Liver (tissue), 9 donors: Measurements from ENCODE around the gene TXN. TPM values are rescaled to one million over a fixed set of nuclear protein-coding genes. Genes with fewer than 3 reads are reported as not detected.

Experiments
- DNase-seq: peaks from one replicate; pipeline ENCODE4 v3.0.0-alpha.2; 2017; ENCODE audit warnings: low spot score
- H3K27ac ChIP-seq, 2 donors: one replicate each; pipeline ENCODE4 v1.7.0; 2013; ENCODE audit warnings: inconsistent platforms in 2 of 2, low read length in 2 of 2, control low read depth in 1 of 2, low read depth in 1 of 2, mild to moderate bottlenecking in 1 of 2
- H3K27me3 ChIP-seq, 4 donors: one replicate each; pipeline versions ENCODE4 v1.6.1 to v1.7.0; 2013; ENCODE audit warnings: low read length in 3 of 4, inconsistent platforms in 1 of 4, mild to moderate bottlenecking in 1 of 4, moderate library complexity in 1 of 4; ENCODE audit not compliant: control insufficient read depth in 4 of 4, insufficient read depth in 4 of 4
- H3K36me3 ChIP-seq, 4 donors: one replicate each; pipeline versions ENCODE4 v1.6.1 to v1.7.0; 2013; ENCODE audit warnings: low read length in 3 of 4, mild to moderate bottlenecking in 3 of 4, low read depth in 1 of 4, moderate library complexity in 1 of 4; ENCODE audit not compliant: control insufficient read depth in 4 of 4, insufficient read depth in 3 of 4
- H3K4me1 ChIP-seq, 4 donors: one replicate each; pipeline versions ENCODE4 v1.6.1 to v1.7.0; 2013; ENCODE audit warnings: low read length in 3 of 4, mild to moderate bottlenecking in 3 of 4, moderate library complexity in 1 of 4; ENCODE audit not compliant: control insufficient read depth in 4 of 4, insufficient read depth in 4 of 4
- H3K4me3 ChIP-seq, 3 donors: one replicate each; pipeline versions ENCODE4 v1.6.1 to v1.7.0; 2013; ENCODE audit warnings: low read length in 3 of 3, control low read depth in 1 of 3, low read depth in 1 of 3, mild to moderate bottlenecking in 1 of 3
- H3K9ac ChIP-seq, 2 donors: one replicate each; pipeline ENCODE4 v1.7.0; 2013; ENCODE audit warnings: low read length in 2 of 2, mild to moderate bottlenecking in 2 of 2, moderate library complexity in 2 of 2, control low read depth in 1 of 2, low read depth in 1 of 2
- H3K9me3 ChIP-seq, 4 donors: one replicate each; pipeline versions ENCODE4 v1.6.1 to v1.7.0; 2013; ENCODE audit warnings: low read length in 3 of 4; ENCODE audit not compliant: control insufficient read depth in 4 of 4
- CTCF ChIP-seq: fragments of 150-350 bp; IDR thresholded peaks from 2 replicates; pipeline ENCODE4 v1.5.1; 2017; ENCODE audit warnings: improper control_type of control experiment, low read depth, low read length; ENCODE audit not compliant: missing input control
- EGR1 ChIP-seq, 2 donors: IDR thresholded peaks; 2 replicates each; pipeline ENCODE4 v1.6.1; 2016 to 2018; ENCODE audit warnings: antibody characterized with exemption in 2 of 2, low read depth in 2 of 2
- FOXA1 ChIP-seq: IDR thresholded peaks from 2 replicates; pipeline ENCODE4 v1.6.1; 2016; ENCODE audit warnings: antibody characterized with exemption
- FOXA2 ChIP-seq: IDR thresholded peaks from 2 replicates; pipeline ENCODE4 v1.6.1; 2016; ENCODE audit warnings: antibody characterized with exemption
- GABPA ChIP-seq, 2 donors: IDR thresholded peaks in 1 of 2; conservative IDR thresholded peaks in 1 of 2; 2 replicates each; pipeline ENCODE4 v1.6.1; 2016; ENCODE audit warnings: antibody characterized with exemption in 2 of 2, mild to moderate bottlenecking in 1 of 2, moderate library complexity in 1 of 2
- HNF4A ChIP-seq, 2 donors: conservative IDR thresholded peaks; 2 replicates each; pipeline ENCODE4 v1.6.1; 2016; ENCODE audit warnings: antibody characterized with exemption in 2 of 2, mild to moderate bottlenecking in 2 of 2
- HNF4G ChIP-seq: IDR thresholded peaks from 2 replicates; pipeline ENCODE4 v1.6.1; 2016; ENCODE audit warnings: antibody characterized with exemption
- JUND ChIP-seq, 2 donors: IDR thresholded peaks; 2 replicates each; pipeline ENCODE4 v1.6.1; 2016; ENCODE audit warnings: antibody characterized with exemption in 2 of 2
- NR2F2 ChIP-seq: IDR thresholded peaks from 2 replicates; pipeline ENCODE4 v1.6.1; 2016; ENCODE audit warnings: antibody characterized with exemption
- RAD21 ChIP-seq, 2 donors: IDR thresholded peaks; 2 replicates each; pipeline ENCODE4 v1.6.1; 2016; ENCODE audit warnings: antibody characterized with exemption in 2 of 2, mild to moderate bottlenecking in 2 of 2
- REST ChIP-seq: IDR thresholded peaks from 2 replicates; pipeline ENCODE4 v1.6.1; 2016; ENCODE audit warnings: antibody characterized with exemption, mild to moderate bottlenecking
- RXRA ChIP-seq, 2 donors: IDR thresholded peaks; 2 replicates each; pipeline ENCODE4 v1.6.1; 2017 to 2018; ENCODE audit warnings: antibody characterized with exemption in 2 of 2, mild to moderate bottlenecking in 1 of 2
- SP1 ChIP-seq: IDR thresholded peaks from 2 replicates; pipeline ENCODE4 v1.6.1; 2018; ENCODE audit warnings: antibody characterized with exemption, mild to moderate bottlenecking
- TAF1 ChIP-seq: conservative IDR thresholded peaks from 2 replicates; pipeline ENCODE4 v1.6.1; 2016; ENCODE audit warnings: antibody characterized with exemption, mild to moderate bottlenecking
- YY1 ChIP-seq: IDR thresholded peaks from 2 replicates; pipeline ENCODE4 v1.6.1; 2016; ENCODE audit warnings: antibody characterized with exemption, mild to moderate bottlenecking
- whole genome bisulfite sequencing: extraction: QIAGEN DNeasy Blood & Tissue Kit; methylation state at CpG from one replicate; pipeline ENCODE4 v1.1.7; 2013; 5-methylcytosine and 5-hydroxymethylcytosine counted together
- polyA plus RNA-seq, 2 donors: library from polyadenylated mRNA; stranded (reverse) in 1 of 2; unstranded in 1 of 2; fragments of 200-250 nt in 1 of 2; fragments of >200 nt in 1 of 2; fragmentation: Nextera tagmentation in 1 of 2; extraction: Ambion mirVana in 1 of 2; gene quantifications; one replicate each; pipeline versions ENCODE4 v1.2.1 to v1.2.3, GENCODE V29; 2013 to 2015
- total RNA-seq, 2 donors: library from RNA; depleted of rRNA; stranded (reverse); fragments of >200 nt; gene quantifications; one replicate each; pipeline ENCODE4 v1.2.3, GENCODE V29; 2014
- TF ChIP-seq, protein P1 (sequence below): IDR thresholded peaks from 2 replicates; pipeline ENCODE4 v1.6.1; 2016; ENCODE audit warnings: antibody characterized with exemption
- TF ChIP-seq, protein P2 (sequence below): IDR thresholded peaks from 2 replicates; pipeline ENCODE4 v1.6.1; 2016; ENCODE audit warnings: antibody characterized with exemption
- donor health status: healthy.
- donor health status: healthy.
- donor health status: healthy.
- donor health status: healthy.
- donor health status: healthy.

TXN gene
- total and polyA plus RNA-seq, 4 donors = 65.4 to 400 (median 147) TPM

GRCh38 chr9:110214090-110214489 lies 42.2 kb downstream of the TXN start:
- DNase-seq = no peak
- 79% methylated on average over 6 of the region's 6 CpGs for WGBS
- H3K4me3 ChIP-seq = no peak overlapping the region
- H3K27me3 ChIP-seq = no peaks in the 10 kb centered on the region
- H3K36me3 ChIP-seq = no peaks in the 10 kb centered on the region
- TF ChIP-seq FOXA1 (no peak), SP1 (no peak), NR2F2 (no peak), JUND (IDR thresholded peaks at IDR 0.05) (no peak), TAF1 (no peak), RAD21 (IDR thresholded peaks at IDR 0.05) (no peak), HNF4A (conservative IDR thresholded peaks at IDR 0.05) (no peak), CTCF (no peak), GABPA (IDR thresholded peaks at IDR 0.05 in 1 of 2, conservative IDR thresholded peaks at IDR 0.05 in 1 of 2) (no peak), RXRA (IDR thresholded peaks at IDR 0.05) (no peak), HNF4G (no peak), YY1 (no peak), FOXA2 (no peak), REST (no peak), EGR1 (IDR thresholded peaks at IDR 0.05; ENCODE audit: low read depth in 2 of 2) (no peak)
- TF ChIP-seq, protein P1, sequence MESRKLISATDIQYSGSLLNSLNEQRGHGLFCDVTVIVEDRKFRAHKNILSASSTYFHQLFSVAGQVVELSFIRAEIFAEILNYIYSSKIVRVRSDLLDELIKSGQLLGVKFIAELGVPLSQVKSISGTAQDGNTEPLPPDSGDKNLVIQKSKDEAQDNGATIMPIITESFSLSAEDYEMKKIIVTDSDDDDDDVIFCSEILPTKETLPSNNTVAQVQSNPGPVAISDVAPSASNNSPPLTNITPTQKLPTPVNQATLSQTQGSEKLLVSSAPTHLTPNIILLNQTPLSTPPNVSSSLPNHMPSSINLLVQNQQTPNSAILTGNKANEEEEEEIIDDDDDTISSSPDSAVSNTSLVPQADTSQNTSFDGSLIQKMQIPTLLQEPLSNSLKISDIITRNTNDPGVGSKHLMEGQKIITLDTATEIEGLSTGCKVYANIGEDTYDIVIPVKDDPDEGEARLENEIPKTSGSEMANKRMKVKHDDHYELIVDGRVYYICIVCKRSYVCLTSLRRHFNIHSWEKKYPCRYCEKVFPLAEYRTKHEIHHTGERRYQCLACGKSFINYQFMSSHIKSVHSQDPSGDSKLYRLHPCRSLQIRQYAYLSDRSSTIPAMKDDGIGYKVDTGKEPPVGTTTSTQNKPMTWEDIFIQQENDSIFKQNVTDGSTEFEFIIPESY = no peak
- TF ChIP-seq, protein P2, sequence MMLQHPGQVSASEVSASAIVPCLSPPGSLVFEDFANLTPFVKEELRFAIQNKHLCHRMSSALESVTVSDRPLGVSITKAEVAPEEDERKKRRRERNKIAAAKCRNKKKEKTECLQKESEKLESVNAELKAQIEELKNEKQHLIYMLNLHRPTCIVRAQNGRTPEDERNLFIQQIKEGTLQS = no peak
- H3K4me1 ChIP-seq = peaks cover 6 to 34% (median 22%) of the 10 kb centered on the region in 4 donors
- H3K9ac ChIP-seq = no peak overlapping the region
- no peaks in the 10 kb centered on the region for H3K9me3 ChIP-seq
- no peak overlapping the region for H3K27ac ChIP-seq
